Measurements from ENCODE around the gene TUBA1B. TPM values are rescaled to one million over a fixed set of nuclear protein-coding genes. Genes with fewer than 3 reads are reported as not detected.

The TUBA1B gene
- total and polyA plus RNA-seq, 2 of the 13 experiments (the other 11 are each of a cell fraction or from before 2014, with no cell fraction given), result 1,275 to 1,353 TPM

GRCh38 chr12:49104822-49105221, 26.4 kb downstream of the TUBA1B start:
- Histone ChIP-seq H3K27me3 (ENCODE audit: control insufficient read depth in 1 of 2, insufficient read depth in 2 of 2, low read length in 2 of 2) (no peaks in the 10 kb centered on the region; a peak in 1 of 5 replicates), H3K79me2 (ENCODE audit: insufficient read depth, low read length) (peaks cover 13% of the 10 kb centered on the region), H3K4me1 (ENCODE audit: insufficient read depth, low read length) (peaks cover 15% of the 10 kb centered on the region), H3K9me3 (ENCODE audit: low read length) (no peaks in the 10 kb centered on the region), H3K4me3 (replicated peaks in 1 of 3; ENCODE audit: insufficient read depth in 1 of 3, low read depth in 2 of 3, low read length in 3 of 3) (no peak overlapping the region), H3K27ac (ENCODE audit: extremely low read length, insufficient read depth, low read length) (no peak overlapping the region), H3K4me2 (ENCODE audit: low read depth, low read length) (no peak overlapping the region), H3K9ac (ENCODE audit: insufficient read depth, low read depth, low read length) (no peak overlapping the region), H2AFZ (ENCODE audit: low read length) (no peak overlapping the region), H3K36me3 (replicated peaks in 1 of 2; ENCODE audit: control insufficient read depth in 1 of 2, insufficient read depth in 2 of 2, low read length in 2 of 2) (peaks cover 15 to 51% of the 10 kb centered on the region in 2 experiments; a peak in 4 of 5 replicates), H4K20me1 (ENCODE audit: insufficient read depth, low read length) (peaks cover 9% of the 10 kb centered on the region; the same call in 1 of the 2 replicates)
- no peak for FAIRE-seq
- DNase-seq (ENCODE audit: low spot score), result no peak
- POLR2A ChIA-PET, result no interaction called here
- TF ChIP-seq ZNF543 (CRISPR knock-in tag; IDR thresholded peaks at IDR 0.05), result no peak
- no peak for TF ChIP-seq KLF11 (CRISPR knock-in tag; IDR thresholded peaks at IDR 0.05)
- TF ChIP-seq, protein P1, sequence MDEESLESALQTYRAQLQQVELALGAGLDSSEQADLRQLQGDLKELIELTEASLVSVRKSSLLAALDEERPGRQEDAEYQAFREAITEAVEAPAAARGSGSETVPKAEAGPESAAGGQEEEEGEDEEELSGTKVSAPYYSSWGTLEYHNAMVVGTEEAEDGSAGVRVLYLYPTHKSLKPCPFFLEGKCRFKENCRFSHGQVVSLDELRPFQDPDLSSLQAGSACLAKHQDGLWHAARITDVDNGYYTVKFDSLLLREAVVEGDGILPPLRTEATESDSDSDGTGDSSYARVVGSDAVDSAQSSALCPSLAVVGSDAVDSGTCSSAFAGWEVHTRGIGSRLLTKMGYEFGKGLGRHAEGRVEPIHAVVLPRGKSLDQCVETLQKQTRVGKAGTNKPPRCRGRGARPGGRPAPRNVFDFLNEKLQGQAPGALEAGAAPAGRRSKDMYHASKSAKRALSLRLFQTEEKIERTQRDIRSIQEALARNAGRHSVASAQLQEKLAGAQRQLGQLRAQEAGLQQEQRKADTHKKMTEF (CRISPR knock-in tag; IDR thresholded peaks at IDR 0.05), result no peak
- no peak for TF ChIP-seq MAX (IDR thresholded peaks at IDR 0.05)
- TF ChIP-seq NR2F2 (IDR thresholded peaks at IDR 0.05; ENCODE audit: borderline replicate concordance, low read depth), result no peak
- intact Hi-C loops (cut with micrococcal nuclease; ENCODE audit: unreplicated experiment) (no loop called here), in situ Hi-C loops (cut with HindIII; ENCODE audit: extremely low pct_ligation_motif_present, low pct_unique_long_range_greater_than_20kb) (no loop called here)
- BruUV-seq (replicated peaks), result no TSS peak
- WGBS (ENCODE audit: low lambda C conversion rate), result no CpG with 5 or more reads among the region's 3 CpGs
- CTCF ChIA-PET (ENCODE audit: low intra/inter-chr PET ratio, low total read pairs), result no interaction called here
- no peak for ATAC-seq

GRCh38 chr12:49100380-49100779, 30.8 kb downstream of the TUBA1B start:
- no peak overlapping the region for H3K9ac ChIP-seq (ENCODE audit: insufficient read depth, low read depth, low read length)
- CTCF ChIA-PET (ENCODE audit: low intra/inter-chr PET ratio, low total read pairs), result no interaction called here
- no peaks in the 10 kb centered on the region for H3K79me2 ChIP-seq (ENCODE audit: insufficient read depth, low read length)
- H3K4me1 ChIP-seq (ENCODE audit: insufficient read depth, low read length), result no peaks in the 10 kb centered on the region
- ATAC-seq (no peak), DNase-seq (ENCODE audit: low spot score) (no peak), FAIRE-seq (no peak)
- BruUV-seq (replicated peaks), result no TSS peak
- intact Hi-C loops (cut with micrococcal nuclease; ENCODE audit: unreplicated experiment), result no loop called here
- no peaks in the 10 kb centered on the region for H3K27me3 ChIP-seq (ENCODE audit: control insufficient read depth in 1 of 2, insufficient read depth in 2 of 2, low read length in 2 of 2)
- H3K4me3 ChIP-seq (replicated peaks in 1 of 3; ENCODE audit: insufficient read depth in 1 of 3, low read depth in 2 of 3, low read length in 3 of 3), result no peak overlapping the region
- WGBS (ENCODE audit: low lambda C conversion rate), result 92% methylated on average over 6 of the region's 6 CpGs
- POLR2A ChIA-PET, result interaction anchor here (2.8 kb wide), 1 partner anchor 10 kb away, joined by 9 read pairs; the partner anchor contains the start of gene LMBR1L
- H3K27ac ChIP-seq (ENCODE audit: extremely low read length, insufficient read depth, low read length), result no peak overlapping the region
- no peaks in the 10 kb centered on the region for H3K9me3 ChIP-seq (ENCODE audit: low read length)
- H3K36me3 ChIP-seq (replicated peaks in 1 of 2; ENCODE audit: control insufficient read depth in 1 of 2, insufficient read depth in 2 of 2, low read length in 2 of 2), result peaks cover 13 to 52% of the 10 kb centered on the region in 2 experiments; a peak in 4 of 5 replicates
- peaks cover 5% of the 10 kb centered on the region; the same call in 1 of the 2 replicates for H4K20me1 ChIP-seq (ENCODE audit: insufficient read depth, low read length)
- in situ Hi-C loops (cut with HindIII; ENCODE audit: extremely low pct_ligation_motif_present, low pct_unique_long_range_greater_than_20kb), result no loop called here
- H2AFZ ChIP-seq (ENCODE audit: low read length), result no peak overlapping the region
- no peak overlapping the region for H3K4me2 ChIP-seq (ENCODE audit: low read depth, low read length)
- no peak for TF ChIP-seq SRSF9 (IDR thresholded peaks at IDR 0.05; ENCODE audit: borderline replicate concordance, insufficient read depth, low read depth, low read length, poor library complexity, severe bottlenecking)
- TF ChIP-seq, protein P2, sequence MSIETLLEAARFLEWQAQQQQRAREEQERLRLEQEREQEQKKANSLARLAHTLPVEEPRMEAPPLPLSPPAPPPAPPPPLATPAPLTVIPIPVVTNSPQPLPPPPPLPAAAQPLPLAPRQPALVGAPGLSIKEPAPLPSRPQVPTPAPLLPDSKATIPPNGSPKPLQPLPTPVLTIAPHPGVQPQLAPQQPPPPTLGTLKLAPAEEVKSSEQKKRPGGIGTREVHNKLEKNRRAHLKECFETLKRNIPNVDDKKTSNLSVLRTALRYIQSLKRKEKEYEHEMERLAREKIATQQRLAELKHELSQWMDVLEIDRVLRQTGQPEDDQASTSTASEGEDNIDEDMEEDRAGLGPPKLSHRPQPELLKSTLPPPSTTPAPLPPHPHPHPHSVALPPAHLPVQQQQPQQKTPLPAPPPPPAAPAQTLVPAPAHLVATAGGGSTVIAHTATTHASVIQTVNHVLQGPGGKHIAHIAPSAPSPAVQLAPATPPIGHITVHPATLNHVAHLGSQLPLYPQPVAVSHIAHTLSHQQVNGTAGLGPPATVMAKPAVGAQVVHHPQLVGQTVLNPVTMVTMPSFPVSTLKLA (IDR thresholded peaks at IDR 0.05), result no peak
- no peak for TF ChIP-seq ZMYM2 (CRISPR knock-in tag; IDR thresholded peaks at IDR 0.05)
- TF ChIP-seq ADNP (CRISPR knock-in tag; IDR thresholded peaks at IDR 0.05), result no peak
- TF ChIP-seq DRAP1 (CRISPR knock-in tag; IDR thresholded peaks at IDR 0.05), result no peak
- no peak for TF ChIP-seq ZNF34 (CRISPR knock-in tag; IDR thresholded peaks at IDR 0.05; ENCODE audit: borderline replicate concordance)
- no peak for TF ChIP-seq ZNF577 (CRISPR knock-in tag; IDR thresholded peaks at IDR 0.05; ENCODE audit: borderline replicate concordance, low read depth)
